NB4 (cell line): ENCODE results near the gene SPATS2.

ENCODE experiments used
- DNase-seq: peaks from one replicate; pipeline ENCODE4 v3.0.0; 2010; ENCODE audit warnings: low read depth
- H3K4me3 ChIP-seq: one replicate; pipeline ENCODE4 v1.5.1; 2011; ENCODE audit warnings: mild to moderate bottlenecking, low read depth, low read length, moderate library complexity
- MYC ChIP-seq: IDR thresholded peaks from 2 replicates; pipeline ENCODE4 v1.6.1; 2011; ENCODE audit warnings: low read depth, low read length
- POLR2A ChIP-seq: IDR thresholded peaks from 2 replicates; pipeline ENCODE4 v1.6.1; 2011; ENCODE audit warnings: mild to moderate bottlenecking; ENCODE audit not compliant: insufficient read length; ENCODE audit errors: extremely low read depth
- TF ChIP-seq, protein P1 (sequence below): IDR thresholded peaks from one replicate; pipeline ENCODE4 v1.5.1; 2012; ENCODE audit warnings: low read depth, low read length
- TF ChIP-seq, protein P2 (sequence below): IDR thresholded peaks from 2 replicates; pipeline ENCODE4 v1.6.1; 2011; ENCODE audit warnings: low read depth, low read length

SPATS2 gene

DNA sequence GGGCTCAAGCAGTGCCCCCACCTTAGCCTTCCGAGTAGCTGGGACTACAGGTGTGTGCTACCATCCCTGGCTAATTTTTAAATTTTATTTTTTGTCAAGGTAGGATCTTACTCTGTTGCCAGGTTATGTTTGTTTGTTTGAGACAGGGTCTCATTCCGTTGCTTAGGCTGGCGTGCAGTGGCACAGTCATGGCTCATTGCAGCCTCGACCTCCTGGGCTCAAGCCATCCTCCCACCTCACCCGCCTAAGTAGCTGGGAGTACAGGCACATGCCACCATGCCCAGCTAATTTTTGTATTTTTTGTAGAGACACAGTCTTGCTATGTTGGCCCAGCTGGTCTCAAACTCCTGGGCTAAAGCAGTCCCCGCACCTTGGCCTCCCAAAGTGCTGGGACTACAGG lies 88.2 kb downstream of the SPATS2 start:
- TF ChIP-seq, protein P1, sequence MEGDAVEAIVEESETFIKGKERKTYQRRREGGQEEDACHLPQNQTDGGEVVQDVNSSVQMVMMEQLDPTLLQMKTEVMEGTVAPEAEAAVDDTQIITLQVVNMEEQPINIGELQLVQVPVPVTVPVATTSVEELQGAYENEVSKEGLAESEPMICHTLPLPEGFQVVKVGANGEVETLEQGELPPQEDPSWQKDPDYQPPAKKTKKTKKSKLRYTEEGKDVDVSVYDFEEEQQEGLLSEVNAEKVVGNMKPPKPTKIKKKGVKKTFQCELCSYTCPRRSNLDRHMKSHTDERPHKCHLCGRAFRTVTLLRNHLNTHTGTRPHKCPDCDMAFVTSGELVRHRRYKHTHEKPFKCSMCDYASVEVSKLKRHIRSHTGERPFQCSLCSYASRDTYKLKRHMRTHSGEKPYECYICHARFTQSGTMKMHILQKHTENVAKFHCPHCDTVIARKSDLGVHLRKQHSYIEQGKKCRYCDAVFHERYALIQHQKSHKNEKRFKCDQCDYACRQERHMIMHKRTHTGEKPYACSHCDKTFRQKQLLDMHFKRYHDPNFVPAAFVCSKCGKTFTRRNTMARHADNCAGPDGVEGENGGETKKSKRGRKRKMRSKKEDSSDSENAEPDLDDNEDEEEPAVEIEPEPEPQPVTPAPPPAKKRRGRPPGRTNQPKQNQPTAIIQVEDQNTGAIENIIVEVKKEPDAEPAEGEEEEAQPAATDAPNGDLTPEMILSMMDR: no peak
- TF ChIP-seq, protein P2, sequence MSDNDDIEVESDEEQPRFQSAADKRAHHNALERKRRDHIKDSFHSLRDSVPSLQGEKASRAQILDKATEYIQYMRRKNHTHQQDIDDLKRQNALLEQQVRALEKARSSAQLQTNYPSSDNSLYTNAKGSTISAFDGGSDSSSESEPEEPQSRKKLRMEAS: no peak
- TF ChIP-seq POLR2A: no peak
- TF ChIP-seq MYC: no peak
- no peak overlapping the region for H3K4me3 ChIP-seq
- no peak for DNase-seq

DNA sequence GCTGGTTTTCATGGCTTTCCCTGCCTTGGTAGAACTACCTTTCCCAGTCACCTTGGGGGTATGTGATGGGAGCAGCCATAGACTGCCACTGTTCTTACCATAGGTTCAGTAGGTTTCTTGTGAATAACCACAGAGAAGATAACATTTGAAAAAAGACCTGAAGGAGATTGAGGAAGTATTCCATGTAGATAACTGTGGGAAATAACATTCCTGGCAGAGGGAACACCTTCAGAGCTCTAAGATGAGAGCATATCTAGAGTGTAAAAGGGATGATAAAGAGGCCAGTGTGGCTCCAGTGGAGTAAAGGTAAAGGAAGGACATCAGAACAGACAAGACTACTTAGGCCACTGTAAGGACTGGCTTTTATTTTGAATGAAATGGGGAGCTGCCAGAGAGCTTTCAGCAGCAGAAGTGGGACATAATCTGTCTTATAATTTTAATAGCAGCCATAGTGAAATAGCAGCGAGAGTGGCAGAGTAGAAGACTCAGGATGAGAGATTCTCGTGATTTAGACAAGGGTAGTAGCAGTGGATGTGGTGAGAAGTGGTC lies 88.9 kb downstream of the SPATS2 start:
- no peak overlapping the region for H3K4me3 ChIP-seq
- no peak for TF ChIP-seq POLR2A
- TF ChIP-seq, protein P2: no peak
- no peak for TF ChIP-seq MYC
- TF ChIP-seq, protein P1: no peak
- no peak for DNase-seq

DNA sequence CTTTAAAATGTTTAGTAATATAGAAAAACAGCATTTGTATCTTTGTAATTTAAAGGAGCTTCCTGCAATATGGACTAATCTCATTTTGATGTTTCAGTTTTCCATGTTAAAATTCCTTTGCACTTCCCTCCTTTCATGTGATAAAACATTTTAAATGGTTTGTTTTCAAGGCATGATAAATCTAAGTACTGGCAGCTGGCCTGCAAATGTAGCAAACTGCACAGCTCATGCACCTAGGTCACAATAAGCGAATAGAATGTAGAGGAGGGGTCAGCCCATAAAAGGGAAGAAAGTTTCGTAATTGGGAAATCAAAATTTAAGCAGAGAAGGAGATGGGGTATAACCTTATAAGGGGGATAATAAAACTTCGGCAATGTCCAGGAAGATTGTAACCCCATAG lies 91.6 kb downstream of the SPATS2 start:
- H3K4me3 ChIP-seq: no peak overlapping the region
- no peak for DNase-seq
- TF ChIP-seq POLR2A (no peak), MYC (no peak)
- TF ChIP-seq, protein P1: no peak
- TF ChIP-seq, protein P2: no peak

DNA sequence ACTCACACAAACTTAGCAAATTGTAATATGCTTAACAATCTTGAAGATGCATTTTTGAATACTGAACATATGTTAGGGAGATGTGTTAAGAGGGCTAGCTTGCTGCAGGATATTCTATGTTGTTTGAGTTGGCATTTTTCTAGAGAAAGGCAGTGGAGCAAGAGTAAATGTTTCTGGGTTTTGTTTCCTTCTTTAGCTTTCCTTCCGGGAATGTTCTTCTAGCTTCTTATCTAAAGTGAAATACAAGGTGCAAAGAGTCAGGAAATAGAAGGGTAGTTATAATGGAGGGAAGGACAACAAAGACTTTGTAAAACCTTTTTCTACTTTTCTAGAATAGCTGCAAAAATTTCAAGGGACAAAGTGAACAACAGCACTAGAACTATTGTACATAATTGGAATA lies 94.0 kb downstream of the SPATS2 start:
- no peak for TF ChIP-seq MYC
- no peak for TF ChIP-seq POLR2A
- DNase-seq: no peak
- H3K4me3 ChIP-seq: no peak overlapping the region

DNA sequence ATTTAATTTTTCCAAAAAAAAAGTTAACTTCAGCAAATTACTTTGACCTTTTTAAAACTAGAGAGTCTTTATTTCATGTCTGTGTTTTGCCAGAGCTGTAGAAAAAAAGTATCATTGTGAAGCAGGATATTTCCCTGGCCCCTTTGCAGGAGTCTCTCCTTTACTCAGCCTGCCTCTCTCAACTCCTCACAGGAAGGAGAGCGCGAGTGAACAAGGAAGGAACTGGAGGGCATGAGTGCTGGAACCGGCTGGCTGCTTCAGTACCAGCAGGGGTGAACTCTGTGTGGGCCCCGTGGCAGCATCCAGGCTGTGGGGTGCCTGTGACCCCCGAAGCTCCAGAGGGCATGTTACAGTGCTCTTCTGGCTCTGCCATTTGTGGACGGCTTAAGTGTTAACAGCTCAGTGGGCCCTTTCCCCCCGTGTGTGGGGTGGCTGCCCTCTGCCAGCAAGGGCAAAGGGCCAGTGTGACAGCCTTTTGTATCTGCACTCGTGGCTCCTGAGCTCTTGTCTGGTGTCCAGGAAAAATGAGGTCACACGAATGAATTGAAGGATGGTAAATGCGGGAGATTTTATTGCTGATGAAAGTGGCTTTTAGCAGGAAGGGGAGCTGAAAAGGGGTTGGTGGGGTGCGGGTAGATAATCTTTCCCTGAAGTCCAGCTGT lies 95.0 kb downstream of the SPATS2 start:
- no peak overlapping the region for H3K4me3 ChIP-seq
- no peak for DNase-seq
- TF ChIP-seq POLR2A (no peak), MYC (no peak)
- TF ChIP-seq, protein P1: no peak
- TF ChIP-seq, protein P2: no peak

DNA sequence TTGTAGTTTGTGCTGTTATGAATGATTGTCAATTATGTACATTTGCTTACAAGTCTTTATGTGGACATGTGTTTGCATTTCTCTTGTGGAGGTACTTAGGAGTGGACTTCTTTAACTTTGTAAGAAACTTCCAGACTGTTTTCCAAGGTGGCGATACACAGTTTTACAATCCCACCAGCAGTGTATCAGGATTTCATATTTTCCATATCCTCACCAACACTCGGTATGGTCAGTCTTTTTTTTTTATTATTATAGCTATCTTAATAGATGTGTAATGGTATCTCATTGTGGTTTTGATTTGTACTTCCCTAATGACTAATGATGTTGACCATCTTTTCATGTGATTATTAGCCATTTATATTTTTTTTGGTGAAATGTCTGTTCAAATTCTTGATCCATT lies 97.9 kb downstream of the SPATS2 start:
- TF ChIP-seq MYC: no peak
- TF ChIP-seq, protein P2: no peak
- no peak for TF ChIP-seq POLR2A
- TF ChIP-seq, protein P1: no peak
- no peak for DNase-seq
- no peak overlapping the region for H3K4me3 ChIP-seq
